Body of pancreas (tissue), 4 donors: ENCODE results near the gene MAPK7.

Experiments
- POLR2A ChIP-seq, 3 donors: fragments of 450-650 bp; IDR thresholded peaks; one replicate each; pipeline ENCODE4 v1.6.1; 2016; ENCODE audit warnings: antibody characterized with exemption in 3 of 3, mild to moderate bottlenecking in 2 of 3
- TF ChIP-seq, protein P1 (sequence below), 7 experiments: fragments of 450-650 bp in 4 of 7; fragments of 200-600 bp in 3 of 7; sonication (generic) in 3 of 7; IDR thresholded peaks; one replicate each; pipeline ENCODE4 v1.5.1; 2016 to 2019; ENCODE audit warnings: antibody characterized with exemption in 7 of 7

DNA sequence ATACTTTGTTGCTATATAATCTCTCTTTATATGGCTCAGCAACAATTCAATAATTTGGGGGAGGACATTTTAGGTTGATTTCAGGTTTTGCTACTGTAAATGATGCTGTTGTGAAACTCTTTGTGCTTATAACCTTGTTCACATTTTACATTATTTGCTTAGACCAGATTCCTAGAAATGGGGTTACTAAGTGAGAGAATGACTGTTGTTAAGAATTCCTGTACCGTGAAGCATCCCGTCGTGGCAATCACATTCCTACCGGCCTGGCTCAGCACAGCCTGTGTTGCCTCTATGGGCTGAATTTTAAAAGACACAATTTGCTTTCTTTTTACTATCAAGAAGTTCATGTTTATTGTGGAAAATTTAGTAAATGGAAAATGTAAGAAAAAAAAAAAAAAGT lies 47.2 kb upstream of the MAPK7 start:
- TF ChIP-seq, protein P1, sequence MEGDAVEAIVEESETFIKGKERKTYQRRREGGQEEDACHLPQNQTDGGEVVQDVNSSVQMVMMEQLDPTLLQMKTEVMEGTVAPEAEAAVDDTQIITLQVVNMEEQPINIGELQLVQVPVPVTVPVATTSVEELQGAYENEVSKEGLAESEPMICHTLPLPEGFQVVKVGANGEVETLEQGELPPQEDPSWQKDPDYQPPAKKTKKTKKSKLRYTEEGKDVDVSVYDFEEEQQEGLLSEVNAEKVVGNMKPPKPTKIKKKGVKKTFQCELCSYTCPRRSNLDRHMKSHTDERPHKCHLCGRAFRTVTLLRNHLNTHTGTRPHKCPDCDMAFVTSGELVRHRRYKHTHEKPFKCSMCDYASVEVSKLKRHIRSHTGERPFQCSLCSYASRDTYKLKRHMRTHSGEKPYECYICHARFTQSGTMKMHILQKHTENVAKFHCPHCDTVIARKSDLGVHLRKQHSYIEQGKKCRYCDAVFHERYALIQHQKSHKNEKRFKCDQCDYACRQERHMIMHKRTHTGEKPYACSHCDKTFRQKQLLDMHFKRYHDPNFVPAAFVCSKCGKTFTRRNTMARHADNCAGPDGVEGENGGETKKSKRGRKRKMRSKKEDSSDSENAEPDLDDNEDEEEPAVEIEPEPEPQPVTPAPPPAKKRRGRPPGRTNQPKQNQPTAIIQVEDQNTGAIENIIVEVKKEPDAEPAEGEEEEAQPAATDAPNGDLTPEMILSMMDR (IDR thresholded peaks at IDR 0.05) = no peak
- TF ChIP-seq POLR2A (IDR thresholded peaks at IDR 0.05) = no peak
